Activated CD4-positive, alpha-beta memory T cell treated with anti-CD3 and anti-CD28 coated beads for 36 hours (primary cell): Measurements from ENCODE around the gene C12orf56. TPM values are rescaled to one million over a fixed set of nuclear protein-coding genes. Genes with fewer than 3 reads are reported as not detected.
A peak's percentile ranks its signal among the peaks of the same experiment; 100 is the strongest.
"Not testable (repeated sequence)": the region's sequence is repeated elsewhere in the genome, so short reads cannot be mapped to it uniquely, and the experiment has no call there.

ENCODE experiments used
- CTCF ChIA-PET: fragments of 350-600 bp; sonication (Branson Sonifier 250); formaldehyde crosslinking; loops from one replicate; lab custom pipeline; 2021; ENCODE audit warnings: antibody characterized with exemption, inconsistent platforms; lab: Charles Lee
- POLR2A ChIA-PET: fragments of 350-600 bp; sonication (Branson Sonifier 250); formaldehyde crosslinking; loops from one replicate; lab custom pipeline; 2021; ENCODE audit warnings: antibody characterized with exemption; lab: Charles Lee
- DNase-seq: peaks from one replicate; pipeline ENCODE4 v3.0.0-alpha.2; 2020
- H3K27ac Mint-ChIP-seq: one replicate; pipeline ENCODE4 v1.8.0; 2021; ENCODE audit warnings: mixed read lengths
- H3K27me3 Mint-ChIP-seq: one replicate; pipeline ENCODE4 v1.8.0; 2021; ENCODE audit warnings: mixed read lengths
- H3K36me3 Mint-ChIP-seq: one replicate; pipeline ENCODE4 v1.8.0; 2021; ENCODE audit warnings: mixed read lengths
- H3K4me1 Mint-ChIP-seq: one replicate; pipeline ENCODE4 v1.8.0; 2021; ENCODE audit warnings: low read depth, mixed read lengths
- H3K4me3 Mint-ChIP-seq: one replicate; pipeline ENCODE4 v1.8.0; 2021; ENCODE audit warnings: mild to moderate bottlenecking, mixed read lengths
- H3K9me3 Mint-ChIP-seq: one replicate; pipeline ENCODE4 v1.8.0; 2021; ENCODE audit warnings: mixed read lengths
- intact Hi-C: fragments of 100-400 bp; cut with micrococcal nuclease; formaldehyde crosslinking; loops from one replicate; pipeline ENCODE4 v1.15.1; 2023
- total RNA-seq, 2 experiments: library from RNA; stranded (reverse); gene quantifications; one replicate each; pipeline ENCODE4 v1.2.3, GENCODE V29; 2021

The C12orf56 gene
- total RNA-seq, 2 experiments from 2014 or later, result not detected

GRCh38 chr12:64385019-64385418 lies 5.5 kb downstream of the C12orf56 start:
- intact Hi-C loops, result loop anchor here (1.0 to 5.0 kb wide), 3 partner anchors 19 to 608 kb away; partner anchors contain the start of genes RXYLT1 and XPOT
- peaks cover 13% of the 10 kb centered on the region for H3K9me3 Mint-ChIP-seq
- ChIA-PET CTCF (interaction anchor here (0.9 to 1.0 kb wide), 2 partner anchors 19 to 417 kb away, joined by 3 to 4 read pairs; partner anchors contain the start of gene XPOT), POLR2A (interaction anchor here (1.0 kb wide), 1 partner anchor 19 kb away, joined by 3 read pairs; the partner anchor contains the start of gene XPOT)
- H3K36me3 Mint-ChIP-seq, result no peaks in the 10 kb centered on the region
- no peak overlapping the region for H3K4me3 Mint-ChIP-seq
- DNase-seq, result no peak
- H3K4me1 Mint-ChIP-seq, result peaks cover 31% of the 10 kb centered on the region
- H3K27ac Mint-ChIP-seq, result peak overlapping the region; percentile 52
- H3K27me3 Mint-ChIP-seq, result no peaks in the 10 kb centered on the region

DNA sequence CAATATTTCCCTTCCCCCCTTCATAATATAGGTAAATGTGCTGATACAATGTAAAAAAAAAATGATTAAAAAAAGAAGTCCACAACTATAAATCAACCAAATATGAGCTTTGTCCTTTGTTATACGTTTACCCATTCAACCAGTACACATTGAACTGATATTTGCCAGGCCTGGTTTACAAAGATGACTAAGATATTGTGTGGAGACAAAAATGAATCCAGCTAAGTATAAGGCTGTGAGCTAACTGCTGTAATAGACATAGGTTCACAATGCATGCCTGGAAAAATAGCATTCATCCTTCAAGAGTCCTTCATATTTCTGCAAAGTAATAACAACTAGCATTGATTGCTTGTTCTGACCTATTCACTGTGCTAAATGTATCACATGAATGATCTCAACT lies 6.9 kb downstream of the C12orf56 start:
- CTCF ChIA-PET, result no interaction called here
- no peaks in the 10 kb centered on the region for H3K27me3 Mint-ChIP-seq

GRCh38 chr12:64362721-64363305 lies 27.7 kb downstream of the C12orf56 start:
- H3K9me3 Mint-ChIP-seq, result no peaks in the 10 kb centered on the region
- H3K27me3 Mint-ChIP-seq, result no peaks in the 10 kb centered on the region
- H3K27ac Mint-ChIP-seq, result no peak overlapping the region
- POLR2A ChIA-PET, result no interaction called here
- intact Hi-C loops, result no loop called here
- no peaks in the 10 kb centered on the region for H3K4me1 Mint-ChIP-seq
- no peak for DNase-seq
- CTCF ChIA-PET, result no interaction called here
- no peak overlapping the region for H3K4me3 Mint-ChIP-seq
- no peaks in the 10 kb centered on the region for H3K36me3 Mint-ChIP-seq

More for the DNA sequence above, 6.9 kb downstream of the C12orf56 start:
- H3K4me3 Mint-ChIP-seq, result no peak overlapping the region
- H3K36me3 Mint-ChIP-seq, result no peaks in the 10 kb centered on the region
- intact Hi-C loops, result no loop called here
- POLR2A ChIA-PET, result no interaction called here
- peaks cover 14% of the 10 kb centered on the region for H3K9me3 Mint-ChIP-seq
- peaks cover 29% of the 10 kb centered on the region for H3K4me1 Mint-ChIP-seq
- H3K27ac Mint-ChIP-seq, result no peak overlapping the region
- no peak for DNase-seq

- intact Hi-C loops, H3K4me3 Mint-ChIP-seq, H3K36me3 Mint-ChIP-seq, H3K27me3 Mint-ChIP-seq, H3K9me3 Mint-ChIP-seq, H3K4me1 Mint-ChIP-seq, POLR2A ChIA-PET, DNase-seq, CTCF ChIA-PET, H3K27ac Mint-ChIP-seq: not testable (repeated sequence)
Observed at GRCh38 chr12:64361173-64361572, 29.4 kb downstream of the C12orf56 start.

DNA sequence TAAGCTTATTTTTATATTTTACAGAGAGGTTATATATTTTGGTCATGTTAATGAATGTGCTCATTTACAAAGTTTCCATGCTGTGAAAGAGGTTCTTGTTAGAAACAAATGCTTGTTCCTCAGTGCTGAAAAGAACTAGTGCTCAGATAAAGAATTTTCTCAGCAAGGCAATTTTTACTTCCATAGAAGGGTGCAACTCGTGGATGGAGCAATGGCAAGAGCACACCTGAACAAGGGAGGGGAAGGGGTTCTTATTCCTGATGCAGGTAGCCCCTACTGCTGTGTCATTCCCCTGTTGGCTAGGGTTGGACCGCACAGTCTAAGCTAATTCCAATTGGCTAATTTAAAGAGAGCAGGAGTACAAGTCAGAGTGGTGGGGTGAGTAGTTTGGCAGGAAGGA lies 34.3 kb downstream of the C12orf56 start:
- H3K36me3 Mint-ChIP-seq, DNase-seq, H3K4me1 Mint-ChIP-seq, intact Hi-C loops, H3K27ac Mint-ChIP-seq, CTCF ChIA-PET, H3K27me3 Mint-ChIP-seq, H3K4me3 Mint-ChIP-seq, H3K9me3 Mint-ChIP-seq: not testable (repeated sequence)
- POLR2A ChIA-PET, result interaction anchor here (0.6 kb wide), 1 partner anchor 40 kb away, joined by 3 read pairs; no protein-coding TSS in a partner anchor

DNA sequence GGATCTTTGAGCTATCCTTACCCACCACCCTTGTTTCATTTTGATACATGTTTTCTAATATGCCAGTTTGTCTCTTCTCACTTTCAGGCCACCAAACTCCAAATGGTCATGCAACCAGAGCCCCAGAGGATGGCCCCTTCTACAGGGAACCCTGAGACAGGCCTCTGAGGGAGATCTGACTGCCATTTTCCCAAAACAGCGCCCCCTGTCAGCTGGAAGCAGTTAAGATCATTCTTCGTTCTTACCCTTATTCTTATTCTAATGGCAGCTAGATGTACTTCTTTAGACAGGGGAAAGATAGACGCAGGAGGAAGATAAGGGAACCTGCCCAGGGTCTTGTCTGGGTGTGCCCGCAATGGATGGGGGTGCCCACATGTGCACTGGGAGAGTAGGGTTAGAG lies 38.4 kb downstream of the C12orf56 start:
- H3K9me3 Mint-ChIP-seq, result peaks cover 29% of the 10 kb centered on the region
- peaks cover 5% of the 10 kb centered on the region for H3K36me3 Mint-ChIP-seq
- H3K27me3 Mint-ChIP-seq, result no peaks in the 10 kb centered on the region
- intact Hi-C loops, result no loop called here
- ChIA-PET CTCF (interaction anchor here (0.7 to 1.2 kb wide), 4 partner anchors 14 to 40 kb away, joined by 3 to 4 read pairs (median 3); no protein-coding TSS in a partner anchor), POLR2A (no interaction called here)
- no peak overlapping the region for H3K4me3 Mint-ChIP-seq
- no peak for DNase-seq
- no peaks in the 10 kb centered on the region for H3K4me1 Mint-ChIP-seq
- no peak overlapping the region for H3K27ac Mint-ChIP-seq

GRCh38 chr12:64351265-64351664 lies 39.3 kb downstream of the C12orf56 start:
- peaks cover under 1% of the 10 kb centered on the region for H3K36me3 Mint-ChIP-seq

GRCh38 chr12:64347630-64348029 lies 42.9 kb downstream of the C12orf56 start:
- intact Hi-C loops, result no loop called here
- Mint-ChIP-seq H3K4me1 (no peaks in the 10 kb centered on the region), H3K9me3 (peaks cover 19% of the 10 kb centered on the region), H3K27ac (no peak overlapping the region), H3K36me3 (no peaks in the 10 kb centered on the region), H3K4me3 (no peak overlapping the region), H3K27me3 (no peaks in the 10 kb centered on the region)
- DNase-seq, result no peak
- POLR2A ChIA-PET, result no interaction called here
- CTCF ChIA-PET, result no interaction called here

More at GRCh38 chr12:64351265-64351664, 39.3 kb downstream of the C12orf56 start:
- Mint-ChIP-seq H3K9me3 (peaks cover 23% of the 10 kb centered on the region), H3K4me3 (no peak overlapping the region), H3K27ac (no peak overlapping the region), H3K27me3 (no peaks in the 10 kb centered on the region), H3K4me1 (no peaks in the 10 kb centered on the region)
- ChIA-PET POLR2A (no interaction called here), CTCF (no interaction called here)
- intact Hi-C loops, result no loop called here
- DNase-seq, result no peak

GRCh38 chr12:64344631-64345030 lies 45.9 kb downstream of the C12orf56 start:
- H3K27ac Mint-ChIP-seq, POLR2A ChIA-PET, H3K4me1 Mint-ChIP-seq, CTCF ChIA-PET, intact Hi-C loops, H3K4me3 Mint-ChIP-seq, H3K36me3 Mint-ChIP-seq, H3K27me3 Mint-ChIP-seq, DNase-seq: not testable (repeated sequence)
- peaks cover 19% of the 10 kb centered on the region for H3K9me3 Mint-ChIP-seq

GRCh38 chr12:64340546-64340945 lies 50.0 kb downstream of the C12orf56 start:
- H3K4me3 Mint-ChIP-seq, intact Hi-C loops, H3K36me3 Mint-ChIP-seq: not testable (repeated sequence)

GRCh38 chr12:64335886-64336466 lies 54.6 kb downstream of the C12orf56 start:
- no peak overlapping the region for H3K27ac Mint-ChIP-seq
- DNase-seq, result no peak
- no peaks in the 10 kb centered on the region for H3K36me3 Mint-ChIP-seq
- intact Hi-C loops, result no loop called here
- no peaks in the 10 kb centered on the region for H3K4me1 Mint-ChIP-seq
- CTCF ChIA-PET, result no interaction called here
- no peak overlapping the region for H3K4me3 Mint-ChIP-seq
- H3K9me3 Mint-ChIP-seq, result peaks cover 8% of the 10 kb centered on the region
- POLR2A ChIA-PET, result no interaction called here
- no peaks in the 10 kb centered on the region for H3K27me3 Mint-ChIP-seq

More at GRCh38 chr12:64340546-64340945, 50.0 kb downstream of the C12orf56 start:
- H3K4me1 Mint-ChIP-seq, DNase-seq, CTCF ChIA-PET, POLR2A ChIA-PET, H3K9me3 Mint-ChIP-seq, H3K27me3 Mint-ChIP-seq, H3K27ac Mint-ChIP-seq: not testable (repeated sequence)

- H3K4me3 Mint-ChIP-seq, result no peak overlapping the region
- H3K9me3 Mint-ChIP-seq, result no peaks in the 10 kb centered on the region
- H3K27ac Mint-ChIP-seq, result no peak overlapping the region
- ChIA-PET POLR2A (no interaction called here), CTCF (no interaction called here)
- no peak for DNase-seq
- no peaks in the 10 kb centered on the region for H3K4me1 Mint-ChIP-seq
- intact Hi-C loops, result no loop called here
- H3K36me3 Mint-ChIP-seq, result no peaks in the 10 kb centered on the region
- no peaks in the 10 kb centered on the region for H3K27me3 Mint-ChIP-seq
Observed at GRCh38 chr12:64332938-64333337, 57.6 kb downstream of the C12orf56 start.

DNA sequence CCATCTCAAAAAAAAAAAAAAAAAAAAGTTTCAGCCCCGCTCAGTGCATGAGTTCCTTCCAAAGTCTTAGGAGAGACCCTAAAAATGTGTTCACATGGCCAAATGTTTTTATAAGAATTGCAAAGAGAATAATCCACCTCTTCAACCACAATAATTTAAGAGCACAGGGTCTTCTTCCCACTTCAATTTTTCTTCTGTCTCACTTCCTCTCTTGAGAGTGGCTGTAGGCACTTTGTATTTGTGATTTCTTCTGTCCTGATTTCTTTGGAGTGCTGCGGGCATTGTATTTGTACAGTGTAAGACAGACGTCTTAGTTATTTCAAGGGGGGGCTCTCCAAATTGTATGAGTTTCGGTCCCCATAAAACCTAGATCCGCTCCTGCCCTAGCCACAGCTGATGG lies 58.3 kb downstream of the C12orf56 start:
- Mint-ChIP-seq H3K27ac (no peak overlapping the region), H3K4me1 (no peaks in the 10 kb centered on the region), H3K4me3 (no peak overlapping the region), H3K27me3 (no peaks in the 10 kb centered on the region), H3K36me3 (no peaks in the 10 kb centered on the region), H3K9me3 (no peaks in the 10 kb centered on the region)
- ChIA-PET POLR2A (no interaction called here), CTCF (no interaction called here)
- intact Hi-C loops, result no loop called here
- no peak for DNase-seq
